Activated CD4-positive, alpha-beta T cell treated with anti-CD3 and anti-CD28 coated beads for 1 hour (primary cell): ENCODE measurements around the gene MSI2.

Source experiments
- DNase-seq: peaks from one replicate; pipeline ENCODE4 v3.0.0-alpha.2; 2020

MSI2 gene

DNA sequence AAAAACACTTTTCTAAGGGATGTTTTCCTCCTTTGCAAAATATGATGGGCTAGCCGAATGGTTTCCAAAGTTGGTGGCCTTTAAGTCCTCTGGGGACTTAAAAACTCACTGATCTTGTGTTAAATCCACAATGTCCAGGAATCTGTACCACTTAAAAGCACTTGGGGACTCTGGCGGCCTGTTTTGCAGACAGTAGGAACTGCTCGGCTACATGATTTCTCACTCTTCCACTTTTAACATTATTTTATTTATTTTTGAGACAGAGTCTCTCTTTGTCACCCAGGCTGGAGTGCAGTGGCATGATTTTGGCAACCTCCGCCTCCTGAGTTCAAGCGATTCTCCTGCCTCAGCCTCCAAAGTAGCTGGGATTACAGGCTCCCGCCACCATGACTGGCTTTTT, 9.1 kb upstream of the MSI2 start:
- DNase-seq = no peak

GRCh38 chr17:57247913-57248312, 8.4 kb upstream of the MSI2 start:
- DNase-seq = no peak

DNA sequence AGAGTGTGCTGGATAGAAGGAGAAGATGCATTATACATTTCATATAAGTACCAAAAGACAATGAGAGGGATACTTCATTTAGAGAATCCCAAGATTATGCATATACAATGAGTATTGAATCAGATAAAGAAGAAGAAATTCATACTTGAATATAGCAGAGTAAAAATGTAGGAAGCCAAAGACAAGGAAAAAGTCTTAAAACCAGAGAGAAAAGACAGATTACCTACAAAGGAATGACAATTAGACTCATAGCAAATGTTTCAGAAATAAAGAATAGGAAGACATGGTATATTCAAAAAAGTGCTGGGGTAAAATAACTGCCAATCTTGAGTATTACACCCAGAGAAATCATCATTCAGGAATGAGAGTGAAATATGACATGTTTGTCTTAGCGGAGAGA, 6.8 kb upstream of the MSI2 start:
- DNase-seq = no peak

DNA sequence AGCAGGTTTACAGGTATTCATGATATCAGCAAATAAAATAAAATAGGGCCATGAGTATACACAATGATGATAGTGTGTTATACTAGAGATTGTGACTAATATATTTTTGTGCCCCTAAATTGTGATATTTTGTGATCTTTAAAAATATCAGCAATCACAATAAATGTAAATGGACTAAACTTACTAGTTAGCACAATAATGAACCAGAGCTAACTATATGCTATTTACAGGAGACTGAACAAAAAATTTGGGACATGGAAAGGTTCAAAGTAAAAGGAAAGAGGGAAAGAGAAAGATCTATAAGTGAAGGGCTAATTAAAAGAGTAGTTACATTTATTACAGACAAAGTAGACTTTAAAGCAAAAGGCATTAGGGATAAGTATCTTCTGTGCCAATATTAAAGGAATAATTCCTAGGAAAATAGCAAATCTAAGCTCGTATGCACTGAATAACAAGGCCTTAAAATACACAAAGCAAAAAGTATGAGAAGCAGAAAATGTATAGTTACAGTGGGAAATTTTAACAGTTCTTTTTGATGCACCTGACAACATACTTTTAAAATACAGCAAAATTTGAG, 5.0 kb upstream of the MSI2 start:
- DNase-seq = no peak

GRCh38 chr17:57253362-57254065, 2.8 kb upstream of the MSI2 start:
- no peak for DNase-seq

DNA sequence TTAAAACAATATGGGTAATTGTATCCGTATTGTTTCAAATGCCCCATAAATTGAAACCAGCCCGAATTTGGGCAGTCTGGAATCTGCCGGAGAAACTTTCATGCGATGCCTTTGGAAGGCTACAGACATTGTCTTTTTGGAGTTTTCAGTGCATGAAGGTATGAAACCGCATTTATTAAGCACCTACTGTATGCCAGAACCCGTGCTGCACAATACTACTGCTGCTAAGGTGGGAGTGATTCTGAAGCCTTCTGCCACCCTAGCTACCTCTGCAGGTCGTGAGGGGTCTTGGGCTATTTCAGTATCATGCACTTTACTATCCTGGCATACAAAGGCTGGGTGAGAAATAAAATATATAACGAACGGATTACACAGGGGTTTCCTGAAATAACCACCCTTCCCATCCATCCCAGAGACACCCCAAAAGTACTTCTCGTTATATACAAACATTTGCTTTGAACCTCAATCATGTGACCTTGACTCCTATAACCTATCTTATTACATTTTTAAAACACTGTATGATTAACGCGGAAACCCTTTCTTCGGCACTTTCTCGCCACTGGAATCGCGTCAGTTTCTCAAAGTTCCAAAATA, 1.0 kb upstream of the MSI2 start:
- DNase-seq = no peak

DNA sequence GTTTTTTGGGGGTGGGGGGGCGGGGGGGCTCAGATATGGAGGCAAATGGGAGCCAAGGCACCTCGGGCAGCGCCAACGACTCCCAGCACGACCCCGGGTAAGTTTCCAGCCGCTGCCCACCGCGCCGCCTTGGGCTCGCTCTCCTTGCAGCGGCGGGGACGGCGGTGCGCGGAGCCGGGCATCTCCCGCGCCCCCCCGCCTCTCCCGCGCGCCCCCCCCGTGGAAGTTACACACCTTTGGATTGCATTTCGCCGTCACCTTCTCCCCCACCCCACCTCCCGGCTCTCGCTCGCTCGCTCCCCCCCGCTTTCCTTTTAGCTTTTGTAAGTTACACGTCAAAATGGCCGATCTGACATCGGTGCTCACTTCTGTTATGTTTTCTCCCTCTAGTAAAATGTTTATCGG, 387 bp downstream of the MSI2 start:
- DNase-seq = no peak

DNA sequence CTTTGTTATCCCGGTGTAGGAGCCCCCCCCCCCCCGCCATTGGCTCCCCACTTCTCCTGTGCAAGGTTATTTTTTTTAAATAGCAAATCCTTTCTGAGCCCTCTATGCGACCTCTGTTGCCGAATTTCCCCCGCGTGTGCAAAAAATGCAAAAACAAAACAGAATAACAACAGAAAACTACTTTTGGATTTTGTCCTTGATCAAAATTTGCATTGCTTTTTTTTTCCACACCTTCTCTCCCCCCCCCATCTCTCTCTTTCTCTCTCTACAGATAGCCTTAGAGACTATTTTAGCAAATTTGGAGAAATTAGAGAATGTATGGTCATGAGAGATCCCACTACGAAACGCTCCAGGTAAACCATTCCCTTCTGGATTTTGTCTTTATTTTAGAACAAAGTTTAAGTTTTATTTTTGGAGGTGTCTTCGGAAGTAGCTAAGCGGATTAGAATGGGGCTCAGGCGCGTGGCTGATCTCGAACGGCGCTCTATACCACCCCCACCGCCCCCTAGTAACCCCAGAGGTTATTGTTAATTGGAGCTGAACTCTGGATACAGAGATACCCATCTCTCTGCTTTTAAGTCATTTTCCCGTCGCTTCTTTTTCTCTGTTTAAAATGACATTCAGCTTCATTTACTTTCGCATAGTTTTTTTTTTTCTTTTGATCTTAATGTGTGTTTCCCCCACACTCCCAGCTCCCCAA, 1.0 kb downstream of the MSI2 start:
- DNase-seq = no peak

- DNase-seq = no peak
Measured at GRCh38 chr17:57257895-57258851, 1.9 kb downstream of the MSI2 start.

- no peak for DNase-seq
Measured at GRCh38 chr17:57259306-57259705, 3.0 kb downstream of the MSI2 start.

DNA sequence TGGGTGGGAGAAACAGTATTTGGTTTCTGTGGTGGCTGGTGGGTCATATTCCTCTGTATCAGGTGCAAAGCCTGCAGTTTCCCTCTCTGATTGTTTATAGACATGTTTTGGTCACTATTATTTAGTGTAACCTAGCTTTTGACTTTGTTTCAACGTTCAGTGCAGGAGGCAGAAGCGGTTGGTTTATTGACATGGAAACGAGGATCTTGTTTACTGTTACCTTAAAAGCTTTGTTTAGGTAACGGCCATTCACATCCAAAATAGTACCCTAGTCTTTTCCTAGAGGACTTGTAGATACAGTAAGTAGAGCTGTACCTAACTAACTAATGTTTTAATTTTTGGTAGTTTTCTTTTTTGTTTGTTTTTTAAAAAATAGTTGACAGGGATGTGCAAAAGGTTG, 3.5 kb downstream of the MSI2 start:
- DNase-seq = no peak

DNA sequence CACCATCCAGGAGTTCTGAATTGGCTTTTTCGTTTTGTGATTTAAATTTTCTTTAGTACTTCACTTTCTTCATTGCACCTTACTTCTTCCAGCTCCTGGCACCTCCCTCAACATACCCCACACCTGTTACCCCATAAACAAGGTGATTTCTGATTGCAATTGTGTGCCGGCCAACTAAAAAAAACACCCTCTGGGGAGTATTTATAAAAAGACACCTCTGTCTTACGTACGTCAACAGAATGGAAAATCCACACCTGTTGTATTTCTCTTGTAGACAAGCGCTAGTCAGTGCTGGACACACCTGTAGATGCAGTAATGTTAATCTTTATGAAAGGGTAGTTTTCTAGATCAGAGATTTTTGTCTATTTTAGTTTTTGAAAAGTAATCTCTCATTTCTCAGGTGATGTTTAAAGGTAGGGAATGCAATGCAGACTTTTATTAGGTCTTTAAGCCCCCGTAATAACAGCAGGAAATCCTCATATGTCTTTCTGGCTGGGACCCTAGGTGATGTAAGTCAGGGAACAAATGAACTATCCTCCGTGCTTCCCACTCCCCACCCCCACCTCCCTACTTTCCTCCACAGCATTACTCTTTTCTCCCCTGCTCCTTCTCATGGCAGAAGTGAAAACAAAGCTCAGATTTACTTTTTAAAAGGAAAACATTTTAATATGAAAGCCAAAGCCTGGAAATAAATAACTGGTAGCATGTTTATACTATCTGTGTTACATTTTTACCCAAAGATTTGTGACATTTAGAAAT, 4.2 kb downstream of the MSI2 start:
- DNase-seq = no peak

- no peak for DNase-seq
Measured at GRCh38 chr17:57261084-57261461, 4.8 kb downstream of the MSI2 start.

- DNase-seq = no peak
Measured at GRCh38 chr17:57262557-57262956, 6.2 kb downstream of the MSI2 start.

- no peak for DNase-seq
Measured at GRCh38 chr17:57264250-57264649, 7.9 kb downstream of the MSI2 start.

DNA sequence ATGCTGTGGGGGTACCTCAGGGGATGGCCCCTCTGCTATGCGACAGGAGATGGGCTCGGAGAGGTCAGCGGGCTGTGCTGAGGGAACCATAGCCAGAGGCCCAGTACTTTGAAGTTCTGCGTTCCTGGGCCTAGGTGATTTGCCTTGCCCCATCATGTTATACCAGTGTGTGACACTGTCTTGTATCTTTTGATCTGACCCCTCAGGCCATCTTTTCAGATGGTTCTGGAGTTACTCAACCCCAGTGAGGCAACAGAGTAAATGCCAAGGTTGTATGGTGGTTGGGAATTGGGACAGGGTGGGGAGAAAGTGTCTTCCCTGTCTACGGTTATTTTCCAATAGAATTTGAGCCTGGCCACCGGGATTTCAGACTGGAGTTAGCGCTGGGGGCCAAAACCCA, 8.5 kb downstream of the MSI2 start:
- DNase-seq = no peak

GRCh38 chr17:57266902-57267311, 10.6 kb downstream of the MSI2 start:
- DNase-seq = no peak

DNA sequence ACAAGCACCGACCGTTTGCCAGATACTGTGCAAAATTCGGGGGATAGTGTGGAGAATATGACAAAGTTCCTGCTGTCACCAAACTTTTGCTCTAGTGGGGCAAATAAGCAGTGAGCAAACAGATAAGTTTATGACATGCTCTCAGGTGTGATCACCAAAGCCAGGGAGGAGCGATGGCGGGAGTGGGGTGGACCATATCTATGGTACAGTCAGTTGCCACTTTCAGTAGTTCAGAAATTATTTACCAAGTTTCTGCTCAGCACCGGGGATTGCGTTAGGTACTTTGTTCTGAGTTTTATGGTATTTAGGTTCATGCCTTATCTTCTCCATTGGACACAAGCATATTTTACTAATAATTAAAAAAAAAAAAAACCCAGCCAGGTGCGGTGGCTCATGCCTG, 11.9 kb downstream of the MSI2 start:
- no peak for DNase-seq

GRCh38 chr17:57269052-57269451, 12.7 kb downstream of the MSI2 start:
- no peak for DNase-seq

DNA sequence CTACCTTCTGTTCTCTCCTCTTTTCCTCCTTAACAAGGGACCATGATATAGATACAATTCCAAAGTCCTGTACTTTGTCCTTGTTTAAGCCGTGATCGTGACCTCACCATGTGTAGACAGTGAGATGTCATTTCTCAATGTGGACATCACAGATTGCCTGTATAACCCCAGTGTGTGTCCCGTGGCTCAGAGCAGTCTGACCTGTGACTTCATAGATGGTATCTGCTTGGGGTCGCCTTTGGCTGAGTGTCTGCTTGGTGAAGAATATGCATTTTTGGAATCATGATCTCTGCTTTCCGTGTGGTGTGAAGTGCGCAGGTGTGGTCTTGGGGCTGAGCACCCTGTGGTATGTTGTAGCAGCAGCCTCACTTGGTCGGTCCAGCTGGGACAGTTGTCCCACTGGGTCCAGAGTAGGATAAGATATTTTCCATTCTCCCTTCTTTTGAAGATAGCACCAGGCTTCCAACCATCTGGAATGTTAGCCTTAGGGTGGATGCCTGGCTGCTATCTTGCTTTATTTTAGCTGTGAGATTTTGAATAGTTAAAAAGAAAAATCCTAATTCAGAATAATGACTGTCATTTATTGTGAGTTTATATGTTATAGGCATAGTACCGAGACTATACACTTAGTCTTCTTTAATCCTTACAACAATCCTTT, 13.4 kb downstream of the MSI2 start:
- no peak for DNase-seq

DNA sequence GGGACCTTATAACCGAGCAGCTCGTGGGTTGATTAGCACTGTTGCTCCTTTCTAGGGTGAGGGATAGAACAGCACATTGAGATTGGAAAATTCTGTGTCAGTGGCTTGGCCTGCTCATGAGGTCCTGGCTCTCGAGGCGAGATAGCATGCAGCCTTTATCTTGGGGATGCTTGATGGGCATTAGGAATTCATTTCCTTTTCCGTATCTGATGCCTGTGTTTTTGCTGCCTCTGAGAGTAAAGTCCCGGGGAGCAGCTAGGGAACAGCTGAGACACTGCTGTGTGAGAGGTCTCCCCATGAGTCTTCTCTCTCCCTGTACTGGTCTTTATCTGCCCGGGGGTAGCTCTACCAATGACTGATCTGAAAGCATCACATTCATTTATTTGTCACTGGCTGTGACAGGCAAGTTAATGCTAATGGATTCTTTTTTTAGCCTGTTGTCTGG, 14.5 kb downstream of the MSI2 start:
- DNase-seq = no peak

DNA sequence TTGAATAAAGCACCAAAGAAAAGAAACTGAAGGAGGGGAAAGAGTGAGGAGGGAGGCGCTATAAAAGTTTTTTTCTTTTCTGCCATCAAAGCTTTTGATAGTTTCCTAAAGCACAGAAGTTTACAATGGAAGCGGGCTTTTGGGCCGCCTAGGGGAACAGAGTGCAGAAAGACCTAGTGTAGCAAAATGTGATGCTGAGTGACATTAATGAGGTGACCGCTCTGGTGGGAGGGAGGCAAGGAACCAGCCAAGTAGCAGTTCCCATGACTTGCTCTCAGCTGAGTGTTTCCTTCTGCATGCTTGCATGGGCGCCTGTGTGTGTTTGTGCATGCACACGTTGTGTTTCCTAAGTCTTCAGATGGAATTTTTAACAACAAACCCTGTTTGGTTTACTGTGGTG, 15.5 kb downstream of the MSI2 start:
- no peak for DNase-seq
